NT2/D1 (cell line): ENCODE data around the gene PSMG4.

Source experiments
- YY1 ChIP-seq: IDR thresholded peaks from 2 replicates; pipeline ENCODE4 v1.6.1; 2011; ENCODE audit not compliant: insufficient read length, insufficient read depth
- ZNF274 ChIP-seq: IDR thresholded peaks from 2 replicates; pipeline ENCODE4 v1.6.1; 2011; ENCODE audit warnings: mild to moderate bottlenecking, low read depth, low read length

GRCh38 chr6:3251462-3252314, 7.1 kb upstream of the PSMG4 start:
- TF ChIP-seq YY1 (no peak), ZNF274 (no peak)
